HG02759 (cell line): ENCODE measurements around the gene TDRD12.
"Not testable (repeated sequence)": the region's sequence is repeated elsewhere in the genome, so short reads cannot be mapped to it uniquely, and the experiment has no call there.

Experiments used
- ATAC-seq: cut with Tn5 transposase; IDR thresholded peaks from one replicate; pipeline ENCODE4 v1.9.1; 2021; ENCODE audit warnings: mild to moderate bottlenecking, moderate library complexity; ENCODE audit not compliant: unreplicated experiment

Gene TDRD12

DNA sequence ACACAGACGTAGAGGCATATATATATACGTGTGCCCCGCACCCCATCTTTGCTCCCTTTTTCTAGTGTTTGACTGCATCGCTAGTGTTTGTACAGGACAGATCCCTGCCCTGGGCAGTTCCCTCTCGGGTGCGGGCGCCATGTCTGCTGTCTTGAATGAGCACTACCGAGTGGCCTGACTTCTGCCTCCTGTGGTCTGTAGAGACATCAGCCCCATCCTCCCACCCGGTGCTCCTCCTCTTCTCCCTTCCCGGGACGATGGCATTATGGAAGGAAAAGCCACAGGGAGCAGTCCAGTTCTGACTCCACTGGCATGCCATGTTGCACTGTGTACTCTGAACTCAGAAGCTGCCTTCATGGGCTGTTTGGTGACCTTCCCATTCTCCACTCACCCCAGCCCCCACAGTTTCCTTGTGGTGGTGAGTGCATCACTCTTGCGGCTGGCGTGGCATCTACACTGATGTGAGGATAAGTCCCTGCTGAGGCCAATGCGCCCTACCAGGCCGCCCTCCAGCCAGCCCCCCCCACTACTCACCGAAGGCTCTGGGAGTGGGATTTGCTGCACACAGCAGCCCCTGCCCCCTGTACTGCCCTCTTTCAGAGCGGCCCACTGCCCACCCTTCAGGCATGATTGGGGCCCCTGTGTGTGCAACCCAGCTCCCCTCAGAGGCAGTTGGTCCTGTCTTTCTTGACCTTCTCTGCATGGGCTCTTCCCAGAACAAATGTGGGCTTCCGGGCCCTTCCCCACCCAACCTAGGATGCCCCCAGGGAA lies 25.2 kb downstream of the TDRD12 start:
- ATAC-seq = no peak

GRCh38 chr19:32745594-32746251 lies 26.2 kb downstream of the TDRD12 start:
- not testable (repeated sequence) for ATAC-seq

DNA sequence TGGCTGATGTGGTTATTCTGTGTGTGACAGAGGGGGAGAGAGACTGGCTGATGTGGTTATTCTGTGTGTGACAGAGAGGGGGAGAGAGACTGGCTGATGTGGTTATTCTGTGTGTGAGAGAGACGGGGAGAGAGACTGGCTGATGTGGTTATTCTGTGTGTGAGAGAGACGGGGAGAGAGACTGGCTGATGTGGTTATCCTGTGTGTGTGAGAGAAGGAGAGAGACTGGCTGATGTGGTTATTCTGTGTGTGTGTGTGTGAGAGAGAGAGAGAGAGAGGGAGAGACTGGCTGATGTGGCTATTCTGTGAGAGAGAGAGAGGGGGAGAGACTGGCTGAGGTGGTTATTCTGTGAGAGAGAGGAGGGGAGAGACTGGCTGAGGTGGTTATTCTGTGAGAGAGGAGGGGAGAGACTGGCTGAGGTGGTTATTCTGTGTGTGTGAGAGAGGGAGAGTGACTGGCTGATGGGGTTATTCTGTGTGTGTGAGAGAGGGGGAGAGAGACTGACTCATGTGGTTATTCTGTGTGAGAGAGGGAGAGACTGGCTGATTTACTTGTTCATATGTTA lies 27.1 kb downstream of the TDRD12 start:
- peak; percentile 56 for ATAC-seq

- no peak for ATAC-seq
Observed at GRCh38 chr19:32748497-32748896, 28.9 kb downstream of the TDRD12 start.

GRCh38 chr19:32748948-32749347 lies 29.4 kb downstream of the TDRD12 start:
- no peak for ATAC-seq

- no peak for ATAC-seq
Observed at GRCh38 chr19:32749361-32749760, 29.8 kb downstream of the TDRD12 start.

GRCh38 chr19:32750441-32751055 lies 31.0 kb downstream of the TDRD12 start:
- ATAC-seq = no peak

DNA sequence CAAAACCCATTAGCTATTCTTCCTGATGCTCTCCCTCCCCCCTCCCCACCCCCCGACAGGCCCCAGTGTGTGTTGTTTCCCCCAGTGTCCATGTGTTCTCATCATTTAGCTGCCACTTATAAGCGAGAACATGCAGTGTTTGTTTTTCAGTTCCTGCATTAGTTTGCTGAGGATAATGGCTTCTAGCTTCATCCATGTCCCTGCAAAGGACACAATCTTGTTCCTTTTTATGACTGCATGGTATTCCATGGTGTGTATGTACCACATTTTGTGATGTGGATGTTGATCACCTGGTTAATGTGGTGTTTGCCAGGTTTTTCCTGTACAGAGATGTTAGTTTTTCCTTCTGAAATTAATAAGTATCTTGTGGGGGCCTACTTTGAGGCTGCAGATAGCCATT lies 31.5 kb downstream of the TDRD12 start:
- no peak for ATAC-seq

- no peak for ATAC-seq
Observed at GRCh38 chr19:32757189-32757588, 37.6 kb downstream of the TDRD12 start.

GRCh38 chr19:32765365-32765764 lies 45.8 kb downstream of the TDRD12 start:
- not testable (repeated sequence) for ATAC-seq

DNA sequence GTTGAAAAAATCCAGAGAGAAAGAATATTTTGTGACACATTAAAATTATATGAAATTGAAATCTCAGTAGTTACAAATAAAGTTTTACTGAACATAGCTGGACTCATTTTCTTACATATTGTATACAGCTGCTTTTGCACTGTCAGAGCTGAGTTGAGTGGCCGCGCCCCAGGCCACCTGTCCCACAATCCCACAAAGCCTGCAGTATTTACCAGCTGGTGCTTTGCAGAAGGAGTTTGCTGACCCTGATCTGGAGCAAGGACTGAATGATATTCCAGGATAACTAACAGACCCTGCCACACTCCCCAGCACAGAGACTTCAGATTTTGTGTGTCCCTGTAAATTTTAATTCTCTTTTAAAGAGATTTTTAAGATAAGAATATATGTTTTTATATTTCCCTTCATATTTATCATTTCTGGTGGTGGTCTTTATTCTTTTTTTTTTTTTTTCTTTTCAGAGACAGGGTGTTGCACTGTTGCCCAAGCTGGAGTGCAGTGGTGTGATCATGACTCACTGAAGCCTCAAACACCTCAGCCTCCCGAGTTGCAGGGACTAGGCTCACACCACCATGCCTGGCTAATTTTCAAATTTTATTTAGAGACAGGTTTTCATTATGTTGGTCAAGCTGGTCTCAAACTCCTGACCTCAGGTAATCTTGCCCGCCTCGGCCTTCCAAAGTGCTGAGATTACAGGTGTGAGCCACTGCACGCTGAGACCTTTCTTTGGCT lies 48.5 kb downstream of the TDRD12 start:
- no peak for ATAC-seq

DNA sequence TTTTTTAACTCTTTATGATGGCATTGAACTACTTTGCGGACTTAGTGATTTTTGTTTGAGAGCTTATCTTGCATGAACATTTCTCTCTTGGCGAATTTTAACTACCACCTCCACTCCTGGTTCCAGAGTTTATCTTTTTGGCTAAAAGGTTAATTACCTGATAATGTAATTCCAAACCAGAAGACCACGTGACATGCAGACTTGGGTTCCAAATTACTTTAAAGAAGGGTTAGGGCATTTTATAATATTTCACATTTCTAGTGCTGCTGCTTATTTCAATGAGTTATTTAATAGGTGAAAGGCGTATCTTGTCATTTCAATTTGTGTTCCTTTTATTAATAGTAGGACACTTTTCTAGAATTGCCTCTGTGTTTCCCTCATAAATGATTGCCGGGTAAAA lies 52.0 kb downstream of the TDRD12 start:
- ATAC-seq = no peak

GRCh38 chr19:32773126-32773525 lies 53.6 kb downstream of the TDRD12 start:
- ATAC-seq = no peak

GRCh38 chr19:32779082-32779481 lies 59.5 kb downstream of the TDRD12 start:
- ATAC-seq = no peak

- no peak for ATAC-seq
Observed at GRCh38 chr19:32781280-32781679, 61.7 kb downstream of the TDRD12 start.

- not testable (repeated sequence) for ATAC-seq
Observed at GRCh38 chr19:32782089-32782488, 62.5 kb downstream of the TDRD12 start.

- not testable (repeated sequence) for ATAC-seq
Observed at GRCh38 chr19:32787161-32787813, 67.7 kb downstream of the TDRD12 start.

GRCh38 chr19:32787895-32788294 lies 68.3 kb downstream of the TDRD12 start:
- not testable (repeated sequence) for ATAC-seq

- no peak for ATAC-seq
Observed at GRCh38 chr19:32789429-32789828, 69.9 kb downstream of the TDRD12 start.

GRCh38 chr19:32798201-32798600 lies 78.6 kb downstream of the TDRD12 start:
- no peak for ATAC-seq
